ENCODE data around the gene CSNK2A1.

GRCh38 chr20:539848-540247, 3.7 kb downstream of the CSNK2A1 start:
- TF ChIP-seq, protein P1, sequence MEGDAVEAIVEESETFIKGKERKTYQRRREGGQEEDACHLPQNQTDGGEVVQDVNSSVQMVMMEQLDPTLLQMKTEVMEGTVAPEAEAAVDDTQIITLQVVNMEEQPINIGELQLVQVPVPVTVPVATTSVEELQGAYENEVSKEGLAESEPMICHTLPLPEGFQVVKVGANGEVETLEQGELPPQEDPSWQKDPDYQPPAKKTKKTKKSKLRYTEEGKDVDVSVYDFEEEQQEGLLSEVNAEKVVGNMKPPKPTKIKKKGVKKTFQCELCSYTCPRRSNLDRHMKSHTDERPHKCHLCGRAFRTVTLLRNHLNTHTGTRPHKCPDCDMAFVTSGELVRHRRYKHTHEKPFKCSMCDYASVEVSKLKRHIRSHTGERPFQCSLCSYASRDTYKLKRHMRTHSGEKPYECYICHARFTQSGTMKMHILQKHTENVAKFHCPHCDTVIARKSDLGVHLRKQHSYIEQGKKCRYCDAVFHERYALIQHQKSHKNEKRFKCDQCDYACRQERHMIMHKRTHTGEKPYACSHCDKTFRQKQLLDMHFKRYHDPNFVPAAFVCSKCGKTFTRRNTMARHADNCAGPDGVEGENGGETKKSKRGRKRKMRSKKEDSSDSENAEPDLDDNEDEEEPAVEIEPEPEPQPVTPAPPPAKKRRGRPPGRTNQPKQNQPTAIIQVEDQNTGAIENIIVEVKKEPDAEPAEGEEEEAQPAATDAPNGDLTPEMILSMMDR (IDR thresholded peaks at IDR 0.05; ENCODE audit: insufficient read depth, low read length, poor library complexity, severe bottlenecking): no peak
- TF ChIP-seq EZH2phosphoT487 (conservative IDR thresholded peaks at IDR 0.05; ENCODE audit: low read length): no peak

Measured in SU-DHL-6 (cell line).